Measurements from ENCODE around the gene F7.
"Not testable (repeated sequence)": the region's sequence is repeated elsewhere in the genome, so short reads cannot be mapped to it uniquely, and the experiment has no call there.

GRCh38 chr13:113111821-113112220 lies 6.2 kb downstream of the F7 start:
- TF ChIP-seq CTCF, POLR2A (IDR thresholded peaks at IDR 0.05): not testable (repeated sequence)

Data from thyroid gland (tissue), 4 donors.